HG03139 (cell line): ENCODE results near the gene HTD2.
"Not testable (repeated sequence)": the region's sequence is repeated elsewhere in the genome, so short reads cannot be mapped to it uniquely, and the experiment has no call there.

Experiments
- ATAC-seq: cut with Tn5 transposase; IDR thresholded peaks from one replicate; pipeline ENCODE4 v1.9.1; 2021; ENCODE audit not compliant: unreplicated experiment

HTD2 gene

DNA sequence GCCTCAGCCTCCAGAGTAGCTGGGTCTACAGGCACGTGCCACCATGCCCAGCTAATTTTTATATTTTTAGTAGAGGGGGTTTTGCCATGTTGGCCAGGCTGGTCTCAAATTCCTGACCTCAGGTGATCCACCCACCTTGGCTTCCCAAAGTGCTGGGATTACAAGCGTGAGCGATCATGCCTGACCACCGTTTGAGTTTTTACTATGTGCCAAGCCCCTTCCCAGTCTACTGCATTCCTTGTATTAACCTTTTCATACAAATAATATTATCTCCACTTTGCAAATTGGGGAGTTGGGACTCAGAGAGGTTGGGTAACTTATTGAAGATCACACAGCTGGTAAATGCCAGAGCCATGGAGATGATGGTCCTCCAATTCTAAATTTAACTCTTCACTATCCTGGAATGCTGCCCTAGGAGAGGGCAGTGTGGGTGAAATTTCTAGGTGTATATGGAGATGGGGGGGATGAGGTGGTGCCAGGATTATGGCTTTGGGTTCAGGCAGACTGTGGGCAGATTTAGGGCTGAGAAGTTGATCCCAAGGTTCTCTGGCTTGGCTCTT is 25.4 kb downstream of the HTD2 start:
- no peak for ATAC-seq

DNA sequence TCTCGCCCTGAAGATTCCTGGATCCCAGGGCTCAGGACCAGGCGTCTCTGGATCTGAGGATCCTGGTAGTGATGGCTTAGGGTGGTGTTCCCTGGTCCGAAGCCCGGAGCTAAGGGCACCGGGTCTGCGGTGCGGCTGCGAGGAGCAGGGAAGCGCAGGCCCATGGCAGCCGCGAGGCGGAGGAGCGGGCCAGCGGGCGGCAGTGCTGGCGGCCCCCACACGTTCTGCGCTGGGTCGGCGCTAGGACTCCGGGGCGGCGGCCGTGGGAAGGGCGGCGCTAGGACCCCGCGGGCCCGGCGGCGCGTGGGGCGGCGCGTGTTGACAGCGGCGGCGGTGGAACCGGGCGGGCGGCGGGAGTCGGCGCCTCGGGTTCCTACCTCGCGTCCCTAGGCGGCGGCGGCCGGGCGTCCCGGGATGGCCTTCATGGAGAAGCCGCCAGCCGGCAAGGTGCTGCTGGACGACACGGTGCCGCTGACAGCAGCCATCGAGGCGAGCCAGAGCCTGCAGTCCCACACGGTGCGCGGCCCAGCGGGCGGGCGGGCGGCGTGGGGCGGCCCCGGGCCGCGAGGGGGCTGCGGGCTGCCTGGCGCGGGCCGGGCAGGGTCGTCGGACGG is 26.4 kb downstream of the HTD2 start, which contains the start of gene PXK:
Gene PXK, plus strand, starts transcription at position 318 of the 614 bp plus-strand sequence. Its CDS starts 97 bp downstream, at position 415.
- ATAC-seq = peak; percentile 85

DNA sequence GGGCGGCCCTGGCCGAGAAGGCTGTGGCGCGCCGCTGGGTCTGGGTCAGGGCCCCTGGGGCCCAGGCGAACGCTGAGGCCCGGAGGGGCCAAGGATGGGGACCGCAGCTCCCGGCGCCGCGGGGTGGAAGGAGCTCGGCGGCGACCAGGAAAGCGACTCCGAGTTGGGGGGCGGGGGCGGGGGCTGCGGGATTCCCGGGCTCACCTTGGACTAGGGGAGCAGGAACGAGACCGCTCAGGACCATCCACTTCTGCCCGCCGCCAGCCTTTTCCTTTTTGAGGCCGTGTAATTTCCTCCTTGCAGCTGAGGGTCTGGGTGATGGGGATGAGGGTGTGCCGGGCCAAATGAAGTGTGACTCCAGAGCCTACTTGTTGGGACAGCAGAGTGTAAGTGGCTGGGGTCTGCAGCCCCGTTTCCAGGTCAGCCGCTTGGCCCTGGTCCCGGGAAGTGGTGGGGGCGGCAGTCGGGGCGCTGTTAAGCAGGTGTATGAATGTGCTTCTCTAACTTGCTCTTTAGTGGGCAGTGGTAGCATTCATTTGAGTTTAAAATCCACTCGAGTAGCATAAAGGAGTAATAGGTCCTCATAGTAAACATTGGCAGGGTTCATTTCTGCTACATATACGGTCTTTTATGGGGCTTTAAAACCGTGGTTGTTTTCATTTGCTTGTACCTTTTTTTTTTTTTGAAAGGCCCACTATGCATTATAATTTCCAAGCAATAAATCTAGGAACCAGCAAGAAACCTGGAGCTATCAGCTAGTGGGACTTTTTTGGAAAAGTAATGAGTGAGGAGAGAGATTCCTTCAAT is 27.1 kb downstream of the HTD2 start:
- no peak for ATAC-seq

DNA sequence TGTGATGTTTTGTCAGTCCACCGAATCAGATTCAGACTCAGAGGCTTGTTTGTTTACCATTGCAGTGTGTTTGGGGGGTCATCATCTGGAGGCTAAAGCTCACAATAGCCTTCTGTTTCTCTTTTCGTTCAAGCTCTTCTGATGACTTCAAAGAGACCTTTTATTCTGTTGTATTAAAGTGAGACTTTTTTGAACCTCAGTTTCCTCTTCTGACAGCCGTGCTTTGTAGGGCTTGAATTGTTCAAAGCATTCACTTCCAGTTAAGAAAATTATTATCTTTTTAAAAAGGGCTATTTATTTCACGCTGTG is 27.6 kb downstream of the HTD2 start:
- ATAC-seq = no peak

DNA sequence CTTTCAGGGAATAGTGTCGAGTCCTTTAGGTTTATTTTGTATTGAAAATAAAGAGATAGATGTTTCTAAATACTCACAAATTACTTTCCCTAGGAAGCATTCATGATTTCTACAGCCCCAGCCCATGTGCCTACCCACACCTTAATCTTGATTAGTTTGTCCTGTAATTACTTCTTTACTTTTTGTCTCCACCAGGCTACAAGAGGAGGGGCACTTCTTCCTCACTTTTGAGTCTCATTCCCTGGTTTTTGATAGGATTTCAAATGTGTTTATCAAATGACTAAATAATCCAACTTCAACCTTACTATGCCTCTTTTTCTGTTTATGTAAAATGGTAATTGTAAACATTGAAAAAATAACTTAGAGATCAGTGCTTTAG is 28.2 kb downstream of the HTD2 start:
- no peak for ATAC-seq

DNA sequence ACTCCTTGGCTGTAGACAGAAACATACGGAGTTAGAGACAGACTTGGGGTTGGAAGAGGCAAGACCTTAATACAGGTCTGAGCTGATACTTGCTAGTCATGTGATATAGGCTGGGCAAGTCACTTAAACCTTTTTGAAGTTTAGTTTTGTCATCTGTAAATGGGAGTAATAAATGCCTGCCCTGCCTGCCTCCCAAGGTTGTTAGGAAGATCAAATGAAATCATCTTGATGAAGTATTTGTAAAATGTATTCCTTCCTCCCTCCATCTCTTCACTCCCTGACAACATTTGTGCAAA is 29.3 kb downstream of the HTD2 start:
- ATAC-seq = no peak

DNA sequence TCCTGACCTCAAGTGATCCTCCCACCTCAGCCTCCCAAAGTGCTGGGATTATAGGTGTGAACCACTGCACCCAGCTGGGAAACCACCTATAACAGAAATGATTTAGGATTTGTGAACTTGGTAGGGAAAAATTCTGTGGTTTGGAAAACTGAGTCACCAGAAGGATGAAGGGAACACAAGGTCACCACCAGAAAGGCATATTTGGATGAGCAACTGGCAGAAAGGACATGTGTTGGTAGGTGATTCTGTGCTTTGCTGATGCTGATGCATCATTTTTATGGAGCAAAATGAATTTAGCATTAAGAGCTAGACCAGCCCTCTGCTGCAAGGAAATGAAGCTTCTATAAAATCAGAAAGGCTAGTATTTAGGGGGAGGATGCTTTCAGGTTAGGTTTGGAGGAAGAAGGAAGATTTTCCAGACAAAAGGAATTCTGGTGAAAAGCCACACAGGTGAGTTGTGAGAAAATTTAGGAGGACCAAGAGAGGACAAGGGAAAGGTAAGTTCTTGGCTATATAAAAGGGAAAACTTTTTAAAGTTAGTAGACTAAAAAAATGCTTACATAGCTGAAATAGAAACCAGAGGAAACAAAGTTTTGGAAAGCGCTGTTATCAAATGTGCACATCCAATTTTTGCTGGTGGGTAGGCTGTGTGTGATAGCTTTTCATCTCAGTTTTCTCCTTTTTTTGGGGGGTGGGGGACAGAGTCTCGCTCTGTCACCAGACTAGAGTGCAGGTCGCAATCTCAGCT is 30.0 kb downstream of the HTD2 start:
- ATAC-seq = no peak

DNA sequence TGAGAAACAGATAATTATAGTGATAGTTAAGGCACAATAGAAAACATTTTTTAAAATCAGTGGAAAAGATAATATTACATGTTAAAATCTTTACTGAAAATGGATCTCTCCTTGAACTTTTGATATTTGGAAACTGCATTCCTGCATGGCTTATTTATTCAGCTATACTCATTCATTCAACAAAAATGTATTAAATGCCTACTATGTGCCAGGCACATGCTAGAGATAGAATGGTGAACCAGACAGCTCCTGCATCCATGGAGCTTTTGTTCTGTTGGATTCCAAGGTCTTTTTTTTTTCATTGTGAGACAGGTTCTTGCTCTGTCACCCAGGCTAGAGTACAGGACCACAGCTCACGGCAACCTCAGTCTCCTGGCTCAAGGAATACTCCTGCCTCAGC is 30.9 kb downstream of the HTD2 start:
- no peak for ATAC-seq

DNA sequence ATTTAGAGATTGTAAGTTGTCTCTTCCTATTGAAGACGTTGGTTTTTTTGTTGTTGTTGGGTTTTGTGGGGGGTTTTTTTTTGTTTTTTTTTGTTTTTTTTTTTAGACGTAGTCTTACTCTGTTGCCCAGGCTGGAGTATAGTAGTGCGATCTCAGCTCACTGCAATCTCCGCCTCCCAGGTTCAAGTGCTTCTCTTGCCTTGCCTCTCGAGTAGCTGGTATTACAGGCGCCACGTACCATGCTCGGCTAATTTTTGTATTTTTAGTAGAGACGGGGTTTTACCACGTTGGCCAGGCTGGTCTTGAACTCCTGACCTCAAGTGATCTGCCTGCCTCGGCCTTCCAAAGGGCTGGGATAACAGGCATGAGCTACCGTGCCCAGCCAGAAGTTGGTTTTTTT is 32.8 kb downstream of the HTD2 start:
- not testable (repeated sequence) for ATAC-seq

DNA sequence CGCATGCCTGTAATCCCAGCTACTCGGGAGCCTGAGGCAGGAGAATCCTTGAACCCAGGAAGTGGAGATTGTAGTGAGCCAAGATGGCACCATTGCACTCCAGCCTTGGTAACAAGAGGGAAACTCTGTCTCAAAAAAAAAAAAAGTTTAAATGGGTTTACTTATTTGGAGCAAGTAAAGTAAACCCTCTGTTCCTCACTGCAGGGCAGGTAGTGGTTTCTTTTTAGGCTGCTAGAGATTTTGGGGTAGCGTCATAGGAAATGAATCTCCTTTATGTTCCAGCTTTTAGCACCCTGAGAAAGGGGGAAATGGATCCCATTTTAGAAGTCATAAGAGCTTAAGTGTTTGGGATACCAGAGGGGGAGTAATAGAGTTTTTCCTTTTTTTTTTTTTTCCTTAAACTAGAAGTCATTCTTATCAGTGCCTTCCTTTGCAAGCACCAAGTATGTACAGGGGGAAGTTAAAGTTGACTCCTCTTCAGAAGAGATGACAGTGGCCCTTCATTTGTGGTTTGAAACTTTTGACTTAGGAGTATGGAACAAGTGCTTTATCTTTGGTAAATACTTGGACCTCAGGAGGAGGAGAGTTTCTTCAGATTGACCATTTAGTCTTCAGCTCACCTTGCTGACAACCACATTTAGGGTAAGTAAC is 34.4 kb downstream of the HTD2 start:
- no peak for ATAC-seq

DNA sequence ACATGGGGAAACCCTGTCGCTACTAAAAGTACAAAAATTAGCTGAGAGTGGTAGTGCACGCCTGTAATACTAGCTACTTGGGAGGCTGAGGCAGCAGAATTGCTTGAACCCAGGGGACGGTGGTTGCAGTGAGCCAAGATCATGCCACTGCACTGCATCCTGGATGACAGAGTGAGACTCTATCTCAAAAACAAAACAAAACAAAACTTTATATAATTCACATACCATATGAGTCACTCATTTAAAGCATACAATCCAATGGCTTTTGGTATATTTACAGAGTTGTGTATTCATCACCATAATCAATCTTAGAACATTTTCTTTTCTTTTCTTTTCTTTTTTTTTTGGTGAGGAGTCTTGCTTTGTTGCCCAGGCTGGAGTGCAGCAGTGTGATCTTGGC is 35.1 kb downstream of the HTD2 start:
- no peak for ATAC-seq

DNA sequence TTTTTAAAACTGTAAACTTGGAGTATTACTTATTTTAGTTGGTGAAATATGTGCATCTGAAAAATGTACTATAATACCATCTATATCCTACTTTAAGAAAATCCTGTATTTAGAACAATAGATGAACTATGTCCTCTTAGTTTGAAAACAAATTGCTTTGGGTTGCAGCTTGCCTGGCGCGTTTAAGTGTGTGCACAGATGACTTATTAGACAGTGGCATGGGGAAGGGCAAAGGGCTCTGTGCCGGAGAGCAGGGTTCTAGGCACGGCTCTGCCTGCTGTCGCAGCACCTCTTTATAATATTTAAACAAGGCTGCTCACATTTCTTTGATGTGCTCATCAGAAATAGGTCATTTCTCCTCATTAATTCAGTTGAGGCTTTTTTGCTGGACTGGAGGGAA is 36.4 kb downstream of the HTD2 start:
- no peak for ATAC-seq

DNA sequence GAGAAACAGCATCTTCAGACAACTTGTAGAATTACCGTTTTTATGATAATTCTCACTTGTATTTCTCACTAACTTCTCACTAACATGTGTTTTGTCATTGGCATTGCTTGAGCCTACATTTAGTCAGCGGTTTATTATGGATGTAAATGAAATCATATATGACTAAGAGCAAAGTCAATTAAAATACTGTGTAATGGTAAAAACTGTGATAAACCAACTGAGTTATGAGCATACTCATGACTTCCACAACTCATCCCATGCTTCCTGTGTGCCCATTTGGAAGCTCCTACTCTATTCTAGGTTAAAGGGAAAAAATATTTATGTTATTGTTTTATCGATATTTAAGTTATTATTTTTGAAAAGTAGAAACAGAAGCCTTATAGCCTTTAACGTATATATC is 39.1 kb downstream of the HTD2 start:
- ATAC-seq = no peak

DNA sequence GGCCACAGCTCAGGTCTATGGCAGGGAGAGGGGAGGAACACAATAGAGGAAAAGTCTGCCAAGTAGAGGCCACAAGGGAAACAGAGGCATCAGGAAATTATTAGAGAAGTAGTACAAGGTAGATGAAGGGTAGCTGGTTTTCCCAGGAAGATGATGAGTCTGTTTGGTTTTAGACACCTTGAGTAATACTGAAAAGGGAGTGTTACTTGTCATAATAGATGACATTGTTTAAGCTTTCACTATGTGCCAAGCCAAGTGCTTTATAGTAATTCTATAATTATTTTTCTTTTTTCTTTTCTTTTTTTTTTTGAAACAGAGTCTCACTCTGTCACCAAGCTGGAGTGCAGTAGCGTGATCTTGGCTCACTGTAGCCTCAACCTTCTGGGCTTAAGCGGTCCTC is 40.0 kb downstream of the HTD2 start:
- no peak for ATAC-seq

DNA sequence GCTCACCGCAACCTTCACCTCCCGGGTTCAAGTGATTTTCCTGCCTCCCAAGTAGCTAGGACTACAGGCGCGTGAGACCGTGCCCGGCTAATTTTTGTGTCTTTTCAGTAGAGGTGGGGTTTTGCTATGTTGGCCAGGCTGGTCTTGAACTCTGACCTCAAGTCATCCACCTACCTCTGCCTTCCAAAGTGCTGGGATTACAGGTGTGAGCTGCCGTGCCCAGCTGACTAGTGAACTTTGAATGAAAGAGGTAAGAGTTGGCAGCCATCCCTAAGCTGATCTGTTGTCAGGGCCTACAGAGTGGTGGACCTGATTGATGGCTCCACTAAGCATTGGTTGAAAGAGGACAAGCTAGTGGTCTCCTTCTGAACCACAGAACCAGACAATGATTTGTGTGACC is 41.7 kb downstream of the HTD2 start:
- ATAC-seq = no peak

DNA sequence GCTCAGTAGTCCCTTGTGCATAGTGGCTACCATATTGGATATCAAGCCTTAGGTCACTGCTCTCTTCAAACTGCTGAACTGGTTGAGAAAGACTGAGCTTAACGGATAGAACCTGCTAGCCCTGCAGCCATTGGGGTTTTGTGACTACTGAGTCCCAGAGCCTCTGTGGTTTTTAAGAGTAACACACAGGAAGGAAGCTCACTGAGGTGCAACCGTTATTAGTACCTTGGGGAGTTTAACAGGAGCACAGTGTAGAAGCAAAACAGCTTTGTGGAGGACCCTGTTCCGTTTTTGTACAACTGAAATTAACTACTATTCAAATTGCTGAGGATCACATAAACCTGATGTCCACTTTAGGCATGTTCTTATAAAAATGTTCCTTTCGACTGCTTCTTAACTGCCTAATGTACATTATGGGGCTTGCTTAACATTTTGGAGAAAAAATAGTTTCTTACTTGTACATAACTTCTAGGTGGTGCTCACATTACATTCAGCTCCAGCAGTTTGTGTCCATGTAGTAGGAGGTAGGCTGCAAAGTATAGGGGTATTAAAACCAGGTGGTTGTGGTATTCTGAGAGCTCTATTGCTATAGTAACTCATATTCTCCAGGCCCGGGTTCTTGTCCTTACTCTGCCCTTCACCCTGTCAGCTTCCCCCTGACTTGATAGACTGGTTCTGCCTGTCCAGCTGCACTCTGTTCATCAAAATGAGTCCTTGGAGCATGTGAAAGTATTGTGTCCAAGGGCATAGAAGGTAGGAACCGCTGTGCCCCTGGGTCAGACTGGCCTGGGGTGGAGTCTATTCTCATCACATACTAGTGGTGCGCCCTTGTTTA is 43.7 kb downstream of the HTD2 start:
- ATAC-seq = peak; percentile 88

DNA sequence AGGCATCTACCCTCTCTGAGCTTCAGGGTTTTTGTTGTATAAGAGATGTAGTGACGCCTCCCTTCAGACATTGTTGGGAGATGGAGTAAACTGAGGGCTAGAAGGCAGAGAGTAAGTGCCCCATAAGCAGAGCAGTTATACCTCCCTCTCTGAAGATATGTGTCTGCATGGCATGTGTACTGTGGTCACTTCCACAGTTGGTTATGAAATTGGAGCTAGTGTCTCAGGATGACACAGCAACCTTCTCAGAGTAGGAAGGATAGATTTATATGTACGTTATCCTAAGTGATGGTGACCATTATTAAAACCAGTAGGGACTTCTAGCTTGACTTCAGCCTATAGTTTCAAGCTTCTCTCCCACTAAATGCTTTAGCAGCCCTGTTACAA is 44.3 kb downstream of the HTD2 start:
- ATAC-seq = no peak

DNA sequence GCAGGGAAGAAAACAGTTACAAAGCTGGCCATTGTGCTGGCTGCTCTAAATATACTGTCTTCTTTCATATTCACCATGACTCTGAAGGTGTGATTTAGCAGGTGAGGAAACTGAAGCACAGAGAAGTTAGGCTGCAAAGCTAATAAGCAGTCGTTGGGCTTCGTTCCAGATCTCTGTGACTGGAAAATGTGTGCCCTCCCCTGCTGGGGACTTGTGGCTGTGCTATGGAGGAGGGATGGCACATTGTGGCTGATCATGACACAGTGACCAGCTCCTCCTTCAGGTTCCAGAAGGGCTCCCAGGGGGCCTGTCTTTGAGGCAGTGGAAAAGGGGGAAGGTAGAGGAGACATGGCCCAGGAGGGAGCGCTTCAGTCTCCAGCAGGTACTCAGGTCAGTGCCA is 45.6 kb downstream of the HTD2 start:
- ATAC-seq = no peak

DNA sequence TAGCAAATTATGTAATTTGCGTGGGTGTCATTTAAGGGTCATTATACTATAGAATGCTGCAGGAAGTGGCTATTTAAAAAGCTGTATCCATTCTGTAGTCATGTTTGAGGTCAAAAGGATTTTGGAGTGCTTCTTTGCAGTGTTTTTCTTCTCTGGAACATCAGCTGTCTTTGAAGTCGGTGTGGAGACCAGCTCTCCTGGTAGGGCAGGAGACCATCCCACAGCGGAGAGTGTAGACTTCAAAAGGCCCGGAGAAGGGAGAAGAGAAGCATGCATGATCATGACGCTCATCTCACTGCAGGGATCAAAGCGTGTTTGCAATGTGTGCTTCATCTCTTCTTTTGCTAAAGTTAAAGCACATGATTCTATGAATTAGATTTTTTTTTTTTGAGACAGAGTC is 46.3 kb downstream of the HTD2 start:
- ATAC-seq = no peak

DNA sequence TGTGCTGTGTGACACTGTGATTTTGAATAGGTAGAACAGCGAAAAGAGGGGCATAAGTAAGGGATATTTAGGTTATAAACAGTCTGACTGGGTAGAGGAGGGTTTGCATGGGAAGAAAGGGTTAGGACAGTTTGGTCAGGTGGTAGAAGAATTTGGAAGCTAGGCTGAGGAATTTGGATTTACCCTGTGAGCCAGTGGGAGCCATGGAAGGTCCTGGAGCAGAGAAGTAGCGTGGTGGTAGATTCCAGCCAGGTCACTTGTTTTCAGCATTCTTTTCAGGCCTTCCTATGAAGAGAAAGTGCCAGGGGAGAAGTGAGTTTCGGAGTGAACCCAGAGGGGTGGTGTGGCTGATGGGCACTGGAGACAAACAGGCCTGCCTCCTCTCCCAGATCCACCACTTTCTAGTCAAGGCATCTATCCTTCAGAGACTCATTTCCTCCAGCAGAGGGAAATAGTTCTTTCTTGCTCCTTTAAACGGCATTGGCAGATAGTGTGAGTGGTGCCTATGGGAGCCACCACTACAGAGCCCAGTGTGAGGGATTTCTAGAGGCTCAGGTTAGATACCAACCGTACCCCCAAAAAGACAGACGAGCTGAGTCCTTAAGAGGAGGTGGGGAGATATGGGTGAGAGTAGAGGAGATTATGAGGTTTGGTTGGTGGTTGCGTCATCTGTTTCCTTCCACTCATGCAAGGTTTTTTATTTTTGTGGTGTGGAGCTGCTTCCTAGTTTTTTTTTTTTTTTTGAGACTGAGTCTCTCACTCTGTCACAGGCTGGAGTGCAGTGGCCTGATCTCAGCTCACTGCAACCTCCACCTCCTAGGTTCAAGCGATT is 47.6 kb downstream of the HTD2 start:
- no peak for ATAC-seq
